GM19351 (cell line): ENCODE results near the gene ARPC1B.
"Not testable (repeated sequence)": the region's sequence is repeated elsewhere in the genome, so short reads cannot be mapped to it uniquely, and the experiment has no call there.

Experiments
- ATAC-seq: cut with Tn5 transposase; IDR thresholded peaks from one replicate; pipeline ENCODE4 v1.9.1; 2021; ENCODE audit warnings: mild to moderate bottlenecking, moderate library complexity; ENCODE audit not compliant: unreplicated experiment

ARPC1B gene

GRCh38 chr7:99374111-99375064 lies at the start of gene ARPC1B:
TSS of gene ARPC1B (plus strand) at chr7:99374730. CDS start at chr7:99385715, 10,985 bp downstream.
- peak; percentile 57 for ATAC-seq

DNA sequence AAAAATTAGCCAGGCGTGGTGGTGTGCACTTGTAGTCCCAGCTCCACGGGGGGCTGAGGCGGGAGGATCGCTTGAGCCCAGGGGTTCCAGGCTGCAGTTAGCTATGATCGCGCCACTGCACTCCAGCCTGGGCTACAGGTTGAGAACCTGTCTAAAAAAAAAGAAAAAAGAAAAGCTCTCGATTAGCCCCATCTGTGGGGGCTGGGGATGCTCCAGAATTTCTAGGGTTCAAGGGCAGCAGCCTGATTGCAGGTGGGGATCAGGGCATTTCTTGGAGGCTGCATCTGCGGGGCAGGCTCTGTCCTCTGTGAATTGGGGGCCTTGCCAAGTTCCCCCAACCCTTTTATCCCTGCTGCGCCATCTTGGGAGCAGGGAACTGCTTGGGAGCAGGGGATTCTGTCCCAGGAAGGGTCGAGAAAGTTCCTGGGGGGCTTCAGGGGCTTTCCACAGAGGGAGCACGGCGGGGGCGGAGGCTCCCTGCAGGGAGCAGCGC lies 49.5 kb upstream of the ARPC1B start:
- no peak for ATAC-seq

GRCh38 chr7:99325592-99326407 lies 48.7 kb upstream of the ARPC1B start, which contains the start of gene ARPC1A:
TSS of gene ARPC1A (plus strand) at chr7:99325898. CDS start at chr7:99333354, 7,456 bp downstream.
- ATAC-seq: peak; percentile 83

DNA sequence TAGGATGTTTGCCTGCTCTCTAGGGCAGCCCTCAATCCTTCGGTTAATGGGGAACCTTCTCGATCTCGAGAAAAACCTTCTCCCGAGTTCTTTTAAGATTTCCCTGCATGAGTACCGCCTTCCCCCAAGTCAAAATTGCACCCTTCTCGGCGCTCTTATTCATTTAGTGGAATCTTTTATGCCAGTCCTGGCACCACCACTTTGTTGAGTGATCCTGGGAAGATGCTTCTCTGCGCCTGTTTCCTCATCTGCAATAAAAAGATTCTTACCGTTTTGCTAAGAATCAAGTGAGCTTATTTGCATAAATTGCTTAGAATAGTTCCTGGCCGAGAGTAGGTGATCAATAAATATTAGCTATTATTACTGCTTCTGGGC lies 48.1 kb upstream of the ARPC1B start:
- no peak for ATAC-seq

DNA sequence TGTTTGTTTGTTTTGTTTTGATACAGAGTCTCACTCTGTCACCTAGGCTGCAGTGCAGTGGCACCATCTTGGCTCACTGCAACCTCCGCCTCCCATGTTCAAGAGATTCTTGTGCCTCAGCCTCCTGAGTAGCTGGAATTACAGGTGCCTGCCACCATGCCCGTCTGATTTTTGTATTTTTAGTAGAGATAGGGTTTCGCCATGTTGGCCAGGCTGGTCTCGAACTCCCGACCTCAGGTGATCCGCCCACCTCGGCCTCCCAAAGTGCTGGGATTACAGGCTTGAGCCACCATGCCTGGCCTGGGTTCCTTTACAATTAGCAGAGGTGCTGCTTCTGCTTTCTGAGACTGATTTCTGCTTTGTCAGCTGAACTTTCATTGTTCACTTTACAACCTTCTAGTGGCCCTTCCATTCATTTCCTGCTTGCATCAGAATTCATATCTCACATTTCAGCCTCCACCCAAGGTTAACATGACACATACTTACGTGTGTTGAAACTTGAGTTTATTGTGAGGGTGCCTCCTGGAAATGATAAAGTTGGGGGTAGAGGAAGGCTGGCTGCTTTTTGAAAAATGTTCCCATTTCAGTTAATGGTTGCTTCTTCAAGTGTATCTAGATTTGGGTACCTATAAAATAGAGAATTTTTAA lies 44.1 kb upstream of the ARPC1B start:
- not testable (repeated sequence) for ATAC-seq

GRCh38 chr7:99331002-99331401 lies 43.5 kb upstream of the ARPC1B start:
- ATAC-seq: no peak

DNA sequence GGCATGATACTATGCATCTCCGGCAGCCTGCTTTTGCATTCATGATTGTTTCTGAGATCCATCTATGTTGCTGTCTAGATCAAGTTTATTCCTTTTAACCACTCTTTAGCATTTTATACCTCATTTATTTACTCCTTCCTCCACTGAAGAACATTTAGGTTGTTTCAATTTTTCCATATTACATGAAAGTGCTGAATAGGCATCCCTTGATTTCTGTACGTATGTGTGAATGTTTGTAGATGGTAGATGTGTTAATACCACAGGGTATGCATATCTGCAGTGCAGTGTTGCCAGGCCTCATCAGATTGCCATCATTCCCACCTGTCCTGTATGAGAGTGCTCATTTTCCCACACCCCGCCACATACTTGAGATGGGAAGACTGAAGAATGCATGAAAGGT lies 34.9 kb upstream of the ARPC1B start:
- ATAC-seq: no peak

- ATAC-seq: no peak
Measured at GRCh38 chr7:99340659-99341058, 33.9 kb upstream of the ARPC1B start.

DNA sequence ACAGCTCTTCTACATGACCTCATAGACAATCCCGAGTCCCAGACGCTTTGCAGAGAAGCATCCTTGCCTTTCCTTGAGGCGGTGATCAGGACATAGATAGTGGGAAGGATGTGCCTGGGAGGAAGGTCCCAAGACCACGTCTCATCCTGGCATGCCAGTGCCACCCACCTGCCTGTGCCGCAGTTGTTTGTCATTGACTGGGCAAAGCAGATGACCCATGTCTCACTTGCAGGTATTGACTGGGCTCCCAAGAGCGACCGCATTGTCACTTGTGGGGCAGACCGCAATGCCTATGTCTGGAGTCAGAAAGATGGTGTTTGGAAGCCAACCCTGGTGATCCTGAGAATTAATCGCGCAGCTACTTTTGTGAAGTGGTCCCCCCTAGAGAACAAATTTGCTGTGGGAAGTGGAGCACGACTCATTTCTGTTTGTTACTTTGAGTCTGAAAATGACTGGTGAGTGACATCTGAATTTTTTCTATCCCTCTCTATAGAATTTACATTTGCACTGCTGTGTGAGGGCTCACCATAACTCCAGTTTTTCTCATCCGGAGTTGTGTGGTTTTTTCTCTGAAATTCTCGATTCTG lies 30.4 kb upstream of the ARPC1B start:
- no peak for ATAC-seq

DNA sequence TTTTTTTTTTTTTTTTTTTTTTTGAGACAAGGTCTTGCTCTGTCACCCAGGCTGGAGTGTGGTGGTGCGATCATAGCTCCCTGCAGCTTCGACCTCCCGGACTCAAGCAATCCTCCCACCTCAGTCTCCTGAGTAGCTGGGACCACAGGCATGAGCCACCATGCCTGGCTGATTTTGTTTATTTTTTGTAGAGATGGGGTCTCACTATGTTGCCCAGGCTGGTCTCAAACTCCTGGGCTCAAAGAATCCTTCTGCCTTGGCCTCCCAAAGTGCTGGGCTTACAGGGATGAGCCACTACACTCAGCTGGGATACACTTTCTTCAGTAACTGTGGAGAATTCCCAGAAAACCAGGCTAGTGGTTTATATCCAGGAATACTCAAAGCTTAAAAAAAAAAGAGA lies 23.9 kb upstream of the ARPC1B start:
- not testable (repeated sequence) for ATAC-seq

DNA sequence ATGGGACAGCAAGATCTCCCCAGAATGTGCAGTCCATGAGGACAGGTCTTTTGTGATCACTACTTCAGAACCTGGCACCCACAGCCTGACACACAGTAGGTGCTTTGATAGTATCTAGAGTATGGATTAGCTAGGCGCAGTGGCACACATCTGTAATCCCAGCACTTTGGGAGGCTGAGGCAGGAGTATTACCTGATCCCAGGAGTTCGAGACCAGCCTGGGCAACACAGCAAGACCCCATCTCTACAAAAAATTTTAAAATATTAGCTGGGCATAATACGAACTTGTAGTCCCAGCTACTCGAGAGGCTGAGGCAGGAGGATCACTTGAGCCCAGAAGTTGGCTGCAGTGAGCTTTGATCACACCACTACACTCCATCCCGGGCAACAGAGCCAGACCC lies 22.3 kb upstream of the ARPC1B start:
- no peak for ATAC-seq

GRCh38 chr7:99355098-99355497 lies 19.4 kb upstream of the ARPC1B start:
- no peak for ATAC-seq

DNA sequence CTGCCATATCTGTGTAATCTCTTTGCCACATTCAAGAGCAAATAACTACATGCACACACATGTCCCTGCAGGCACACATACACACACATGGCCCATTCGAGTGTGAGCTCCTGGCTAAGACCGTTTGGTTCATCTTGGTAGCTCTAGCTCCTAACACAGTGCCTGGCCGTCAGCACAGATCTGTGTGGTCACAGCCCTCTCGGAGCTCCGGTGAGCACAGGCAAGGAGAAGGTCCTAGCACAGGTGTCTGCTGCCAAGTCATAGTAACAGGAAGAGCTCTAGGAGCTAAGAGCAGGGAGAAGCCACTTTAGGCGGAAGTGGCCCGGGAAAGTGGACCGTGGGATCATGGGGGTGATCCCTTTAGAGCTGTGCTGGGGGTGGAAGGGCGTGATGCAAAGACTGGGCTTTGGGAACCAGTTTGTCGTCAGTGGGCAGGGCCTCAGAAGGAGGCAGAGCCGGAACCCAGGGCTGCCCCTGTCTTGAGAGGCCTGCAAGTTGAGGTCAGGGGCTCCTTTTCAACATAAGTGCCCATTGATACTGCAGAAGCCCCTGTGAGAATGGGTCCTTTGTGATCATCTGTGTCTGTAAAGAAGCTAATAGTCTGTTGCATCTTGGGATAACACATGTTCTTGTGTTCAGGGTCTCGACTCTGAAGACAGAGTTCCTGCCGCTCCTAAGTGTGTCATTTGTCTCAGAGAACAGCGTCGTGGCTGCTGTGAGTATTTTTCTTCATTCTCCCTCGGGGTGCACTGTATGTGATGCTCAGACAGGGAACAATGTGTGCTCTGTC lies 16.6 kb upstream of the ARPC1B start:
- ATAC-seq: no peak

DNA sequence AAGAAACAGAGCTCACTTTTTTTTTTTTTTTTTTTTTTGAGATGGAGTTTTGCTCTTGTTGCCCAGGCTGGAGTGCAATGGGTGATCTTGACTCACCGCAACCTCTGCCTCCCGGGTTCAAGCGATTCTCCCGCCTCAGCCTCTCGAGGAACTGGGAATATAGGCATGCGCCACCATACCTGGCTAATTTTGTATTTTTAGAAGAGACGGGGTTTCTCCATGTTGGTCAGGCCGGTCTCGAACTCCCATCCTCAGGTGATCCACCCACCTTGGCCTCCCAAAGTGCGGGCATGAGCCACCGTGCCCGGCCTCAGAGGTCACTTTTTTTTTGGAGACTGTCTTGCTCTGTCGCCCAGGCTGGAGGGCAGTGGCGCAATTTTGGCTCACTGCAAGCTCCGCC lies 16.0 kb upstream of the ARPC1B start:
- not testable (repeated sequence) for ATAC-seq

DNA sequence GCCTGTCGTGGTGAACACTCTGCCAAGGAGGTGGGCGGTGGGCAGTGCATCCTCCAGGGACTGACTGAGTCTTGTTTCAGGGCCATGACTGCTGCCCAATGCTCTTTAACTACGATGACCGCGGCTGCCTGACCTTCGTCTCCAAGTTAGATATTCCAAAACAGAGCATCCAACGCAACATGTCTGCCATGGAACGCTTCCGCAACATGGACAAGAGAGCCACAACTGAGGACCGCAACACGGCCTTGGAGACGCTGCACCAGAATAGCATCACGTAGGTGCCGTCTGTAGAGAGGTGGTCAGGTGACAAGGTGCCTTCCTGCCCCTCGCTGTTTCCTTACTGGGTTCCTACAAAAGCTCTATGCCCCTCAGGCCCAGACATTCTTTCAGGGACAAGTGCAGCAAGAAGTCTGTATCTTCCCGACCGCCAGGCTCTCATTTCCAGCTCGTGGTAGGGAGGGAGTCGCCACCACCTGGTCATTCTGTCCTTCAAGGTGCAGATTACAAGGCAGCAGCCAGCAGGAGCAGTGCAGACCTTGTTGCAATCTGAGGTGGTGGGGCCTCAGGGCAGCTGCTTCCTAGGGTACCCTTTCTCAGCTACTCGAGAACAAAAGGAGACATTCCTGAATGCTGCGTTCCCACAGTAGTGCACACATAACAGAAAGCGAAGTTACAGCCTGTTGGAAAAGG lies 14.9 kb upstream of the ARPC1B start:
- ATAC-seq: no peak

DNA sequence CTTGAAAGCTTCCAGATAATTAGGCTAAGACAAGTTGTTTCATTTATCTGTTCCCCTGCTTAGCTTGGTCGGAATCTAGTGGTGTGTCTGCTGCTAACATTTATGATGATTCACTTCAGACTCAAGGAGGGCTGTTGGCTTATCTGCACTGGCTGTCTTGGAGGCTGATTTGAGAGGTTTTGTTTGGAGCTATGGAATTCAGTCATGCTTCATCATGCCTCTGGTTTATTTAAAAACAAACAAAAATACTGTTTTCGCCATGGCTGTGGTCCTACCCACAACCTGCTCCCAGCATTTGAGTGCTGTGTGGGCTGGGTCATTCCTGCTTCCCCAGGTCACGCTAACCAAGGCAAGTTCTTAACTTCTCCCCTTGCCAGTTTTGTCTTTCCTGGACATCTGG lies 11.7 kb upstream of the ARPC1B start:
- ATAC-seq: no peak

DNA sequence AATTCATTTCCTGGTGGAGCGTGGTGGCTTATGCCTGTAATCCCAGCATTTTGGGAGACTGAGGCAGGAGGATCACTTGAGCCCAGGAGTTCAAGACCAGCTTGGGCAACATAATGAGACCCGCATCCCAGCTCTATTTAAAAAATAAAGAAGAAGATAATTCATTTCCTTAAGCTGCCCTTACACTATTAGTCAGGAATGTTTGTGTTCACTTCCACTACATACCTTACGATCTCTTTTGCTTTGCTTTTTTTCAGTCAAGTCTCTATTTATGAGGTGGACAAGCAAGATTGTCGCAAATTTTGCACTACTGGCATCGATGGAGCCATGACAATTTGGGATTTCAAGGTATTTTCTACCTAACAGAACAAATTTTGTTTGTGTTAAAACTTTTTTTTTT lies 11.2 kb upstream of the ARPC1B start:
- no peak for ATAC-seq

GRCh38 chr7:99365318-99366141 lies 9.0 kb upstream of the ARPC1B start:
- ATAC-seq: no peak
